HepG2 (cell line): ENCODE measurements around the gene METTL22. TPM values are rescaled to one million over a fixed set of nuclear protein-coding genes. Genes with fewer than 3 reads are reported as not detected.

ENCODE experiments used
- ATF2 ChIP-seq: sonication (generic); formaldehyde crosslinking; IDR thresholded peaks from 2 replicates; pipeline ENCODE4 v1.4.0; 2020; ENCODE audit warnings: missing genetic modification reagents
- CREBL2 ChIP-seq: sonication (generic); formaldehyde crosslinking; IDR thresholded peaks from 2 replicates; pipeline ENCODE4 v1.8.1; 2023; ENCODE audit warnings: missing genetic modification reagents, mild to moderate bottlenecking, borderline replicate concordance
- DPF2 ChIP-seq: sonication (generic); formaldehyde crosslinking; IDR thresholded peaks from 2 replicates; pipeline ENCODE4 v1.4.0; 2020; ENCODE audit warnings: mild to moderate bottlenecking, low read depth, missing genetic modification reagents, borderline replicate concordance
- GABPA ChIP-seq, 2 experiments: IDR thresholded peaks; 2 replicates each; pipeline ENCODE4 v1.6.1; 2011 to 2016; ENCODE audit warnings: low read depth in 2 of 2, low read length in 1 of 2, missing biosample characterization in 1 of 2, missing genetic modification characterization in 1 of 2
- HNRNPLL ChIP-seq: fragments of 200-400 bp; formaldehyde crosslinking; IDR thresholded peaks from 2 replicates; pipeline ENCODE4 v1.6.1; 2017; ENCODE audit warnings: mild to moderate bottlenecking, low read depth, low read length; ENCODE audit not compliant: poor library complexity, severe bottlenecking
- MTERF4 ChIP-seq: sonication (generic); formaldehyde crosslinking; IDR thresholded peaks from 2 replicates; pipeline ENCODE4 v1.8.0; 2023; ENCODE audit warnings: mild to moderate bottlenecking, missing genetic modification reagents
- NBN ChIP-seq: fragments of 450-650 bp; conservative IDR thresholded peaks from 2 replicates; pipeline ENCODE4 v1.6.1; 2017
- NKX3-1 ChIP-seq: sonication (generic); formaldehyde crosslinking; IDR thresholded peaks from 2 replicates; pipeline ENCODE4 v1.5.0; 2020; ENCODE audit warnings: missing genetic modification reagents
- NR2F2 ChIP-seq: IDR thresholded peaks from 2 replicates; pipeline ENCODE4 v1.6.1; 2012; ENCODE audit warnings: low read depth, inconsistent platforms, borderline replicate concordance
- NR2F6 ChIP-seq, 2 experiments: IDR thresholded peaks; 2 replicates each; pipeline ENCODE4 v1.6.1; 2016; ENCODE audit warnings: antibody characterized with exemption in 1 of 2, mild to moderate bottlenecking in 1 of 2
- PLRG1 ChIP-seq: fragments of 450-650 bp; conservative IDR thresholded peaks from 2 replicates; pipeline ENCODE4 v1.6.1; 2016
- ZBTB43 ChIP-seq: sonication (generic); formaldehyde crosslinking; conservative IDR thresholded peaks from 2 replicates; pipeline ENCODE4 v1.4.0; 2020; ENCODE audit warnings: missing genetic modification reagents
- ZNF232 ChIP-seq: sonication (generic); formaldehyde crosslinking; IDR thresholded peaks from 2 replicates; pipeline ENCODE4 v1.4.0; 2020; ENCODE audit warnings: missing genetic modification reagents, borderline replicate concordance
- polyA plus RNA-seq, 8 experiments: library from polyadenylated mRNA; depleted of rRNA in 3 of 8; stranded (reverse) in 7 of 8; unstranded in 1 of 8; fragments of >200 nt; fragmentation: Illumina TruSeq in 4 of 8; extraction: Trizol in 4 of 8; gene quantifications; 2 replicates each; pipeline versions ENCODE4 v1.2.1 to v1.2.3, GENCODE V29; 2011 to 2016; ENCODE audit warnings: low read depth in 4 of 8, missing spikeins in 1 of 8, mixed read lengths in 1 of 8; ENCODE audit not compliant: insufficient read depth in 1 of 8
- total RNA-seq, 5 experiments: library from RNA; depleted of rRNA; stranded (reverse); fragments of >200 nt; fragmentation: Illumina TruSeq; extraction: Trizol; gene quantifications; 2 replicates each; pipeline ENCODE4 v1.2.3, GENCODE V29; 2016; ENCODE audit warnings: low read depth in 1 of 5
- TF ChIP-seq, protein P1 (sequence below): sonication (generic); formaldehyde crosslinking; IDR thresholded peaks from 2 replicates; pipeline ENCODE4 v1.8.0; 2022; ENCODE audit warnings: missing genetic modification reagents, mild to moderate bottlenecking, moderate library complexity, borderline replicate concordance
- TF ChIP-seq, protein P2 (sequence below): IDR thresholded peaks from 2 replicates; pipeline ENCODE4 v1.6.1; 2016; ENCODE audit warnings: low read depth, control low read depth
- TF ChIP-seq, protein P3 (sequence below): sonication (generic); formaldehyde crosslinking; IDR thresholded peaks from 2 replicates; pipeline ENCODE4 v1.4.0; 2020; ENCODE audit warnings: missing genetic modification reagents

The METTL22 gene
- total and polyA plus RNA-seq, 2 of the 13 experiments (the other 11 are each of a cell fraction or from before 2014, with no cell fraction given), result 36.2 to 94.8 TPM

DNA sequence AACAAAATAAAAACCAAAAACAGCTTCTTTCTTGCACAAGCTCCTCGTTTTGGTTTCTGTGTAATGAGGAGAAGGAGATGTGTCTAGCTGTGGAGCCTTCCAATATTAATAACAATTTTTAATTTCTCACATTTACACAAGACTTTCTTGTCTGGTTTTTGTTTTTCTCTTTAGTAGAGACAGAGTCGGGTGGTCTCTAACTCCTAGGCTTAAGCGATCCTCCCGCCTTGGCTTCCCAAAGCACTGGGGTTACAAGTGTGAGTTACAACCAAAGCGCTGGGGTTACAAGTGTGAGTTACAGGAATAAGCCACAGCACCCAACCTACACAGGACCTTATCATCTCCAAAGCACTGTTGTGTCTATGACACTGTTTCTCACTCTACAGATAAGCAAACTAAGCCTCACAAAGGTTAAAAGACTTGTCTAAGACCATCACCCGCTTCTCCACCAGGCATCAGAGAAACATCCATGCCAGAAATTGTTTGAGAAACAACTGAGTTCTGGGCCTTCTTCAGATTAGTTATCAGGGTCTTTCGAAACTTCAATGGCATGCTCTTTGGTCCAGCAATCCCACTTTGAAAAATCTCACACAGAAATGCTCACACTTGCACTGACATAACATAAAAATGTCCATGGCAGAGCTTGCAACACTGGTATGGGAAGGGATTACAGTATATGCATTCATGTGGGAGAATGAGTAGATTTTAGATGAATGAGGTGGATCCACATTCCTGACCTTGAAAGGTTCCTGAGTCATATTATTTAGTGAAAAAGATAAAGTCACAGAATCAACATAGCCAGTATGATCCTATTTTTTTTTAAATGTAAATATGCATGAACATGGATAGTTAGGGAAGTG lies 56.8 kb downstream of the METTL22 start (continued):
- TF ChIP-seq ATF2 (peak; percentile 53; the same call in 1 of the 2 replicates), NBN (no peak), MTERF4 (CRISPR knock-in tag) (no peak), ZNF232 (no peak), CREBL2 (CRISPR knock-in tag) (no peak), HNRNPLL (no peak), NR2F2 (peak; percentile 67), ZBTB43 (CRISPR knock-in tag) (peak; percentile 99), GABPA (IDR thresholded peaks at IDR 0.05; ENCODE audit: low read depth, low read length) (no peak), GABPA (CRISPR knock-in tag; IDR thresholded peaks at IDR 0.05; ENCODE audit: low read depth) (no peak), NKX3-1 (CRISPR knock-in tag) (peak; percentile 88), PLRG1 (no peak), DPF2 (peak; percentile 82), NR2F6 (IDR thresholded peaks at IDR 0.05) (peak; percentile 76), NR2F6 (CRISPR knock-in tag; IDR thresholded peaks at IDR 0.05) (peak; percentile 81)
- TF ChIP-seq, protein P1, sequence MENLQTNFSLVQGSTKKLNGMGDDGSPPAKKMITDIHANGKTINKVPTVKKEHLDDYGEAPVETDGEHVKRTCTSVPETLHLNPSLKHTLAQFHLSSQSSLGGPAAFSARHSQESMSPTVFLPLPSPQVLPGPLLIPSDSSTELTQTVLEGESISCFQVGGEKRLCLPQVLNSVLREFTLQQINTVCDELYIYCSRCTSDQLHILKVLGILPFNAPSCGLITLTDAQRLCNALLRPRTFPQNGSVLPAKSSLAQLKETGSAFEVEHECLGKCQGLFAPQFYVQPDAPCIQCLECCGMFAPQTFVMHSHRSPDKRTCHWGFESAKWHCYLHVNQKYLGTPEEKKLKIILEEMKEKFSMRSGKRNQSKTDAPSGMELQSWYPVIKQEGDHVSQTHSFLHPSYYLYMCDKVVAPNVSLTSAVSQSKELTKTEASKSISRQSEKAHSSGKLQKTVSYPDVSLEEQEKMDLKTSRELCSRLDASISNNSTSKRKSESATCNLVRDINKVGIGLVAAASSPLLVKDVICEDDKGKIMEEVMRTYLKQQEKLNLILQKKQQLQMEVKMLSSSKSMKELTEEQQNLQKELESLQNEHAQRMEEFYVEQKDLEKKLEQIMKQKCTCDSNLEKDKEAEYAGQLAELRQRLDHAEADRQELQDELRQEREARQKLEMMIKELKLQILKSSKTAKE, result peak; percentile 74
- TF ChIP-seq, protein P2, sequence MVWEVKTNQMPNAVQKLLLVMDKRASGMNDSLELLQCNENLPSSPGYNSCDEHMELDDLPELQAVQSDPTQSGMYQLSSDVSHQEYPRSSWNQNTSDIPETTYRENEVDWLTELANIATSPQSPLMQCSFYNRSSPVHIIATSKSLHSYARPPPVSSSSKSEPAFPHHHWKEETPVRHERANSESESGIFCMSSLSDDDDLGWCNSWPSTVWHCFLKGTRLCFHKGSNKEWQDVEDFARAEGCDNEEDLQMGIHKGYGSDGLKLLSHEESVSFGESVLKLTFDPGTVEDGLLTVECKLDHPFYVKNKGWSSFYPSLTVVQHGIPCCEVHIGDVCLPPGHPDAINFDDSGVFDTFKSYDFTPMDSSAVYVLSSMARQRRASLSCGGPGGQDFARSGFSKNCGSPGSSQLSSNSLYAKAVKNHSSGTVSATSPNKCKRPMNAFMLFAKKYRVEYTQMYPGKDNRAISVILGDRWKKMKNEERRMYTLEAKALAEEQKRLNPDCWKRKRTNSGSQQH (CRISPR knock-in tag), result peak; percentile 59; the same call in 1 of the 2 replicates
- TF ChIP-seq, protein P3, sequence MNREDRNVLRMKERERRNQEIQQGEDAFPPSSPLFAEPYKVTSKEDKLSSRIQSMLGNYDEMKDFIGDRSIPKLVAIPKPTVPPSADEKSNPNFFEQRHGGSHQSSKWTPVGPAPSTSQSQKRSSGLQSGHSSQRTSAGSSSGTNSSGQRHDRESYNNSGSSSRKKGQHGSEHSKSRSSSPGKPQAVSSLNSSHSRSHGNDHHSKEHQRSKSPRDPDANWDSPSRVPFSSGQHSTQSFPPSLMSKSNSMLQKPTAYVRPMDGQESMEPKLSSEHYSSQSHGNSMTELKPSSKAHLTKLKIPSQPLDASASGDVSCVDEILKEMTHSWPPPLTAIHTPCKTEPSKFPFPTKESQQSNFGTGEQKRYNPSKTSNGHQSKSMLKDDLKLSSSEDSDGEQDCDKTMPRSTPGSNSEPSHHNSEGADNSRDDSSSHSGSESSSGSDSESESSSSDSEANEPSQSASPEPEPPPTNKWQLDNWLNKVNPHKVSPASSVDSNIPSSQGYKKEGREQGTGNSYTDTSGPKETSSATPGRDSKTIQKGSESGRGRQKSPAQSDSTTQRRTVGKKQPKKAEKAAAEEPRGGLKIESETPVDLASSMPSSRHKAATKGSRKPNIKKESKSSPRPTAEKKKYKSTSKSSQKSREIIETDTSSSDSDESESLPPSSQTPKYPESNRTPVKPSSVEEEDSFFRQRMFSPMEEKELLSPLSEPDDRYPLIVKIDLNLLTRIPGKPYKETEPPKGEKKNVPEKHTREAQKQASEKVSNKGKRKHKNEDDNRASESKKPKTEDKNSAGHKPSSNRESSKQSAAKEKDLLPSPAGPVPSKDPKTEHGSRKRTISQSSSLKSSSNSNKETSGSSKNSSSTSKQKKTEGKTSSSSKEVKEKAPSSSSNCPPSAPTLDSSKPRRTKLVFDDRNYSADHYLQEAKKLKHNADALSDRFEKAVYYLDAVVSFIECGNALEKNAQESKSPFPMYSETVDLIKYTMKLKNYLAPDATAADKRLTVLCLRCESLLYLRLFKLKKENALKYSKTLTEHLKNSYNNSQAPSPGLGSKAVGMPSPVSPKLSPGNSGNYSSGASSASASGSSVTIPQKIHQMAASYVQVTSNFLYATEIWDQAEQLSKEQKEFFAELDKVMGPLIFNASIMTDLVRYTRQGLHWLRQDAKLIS (CRISPR knock-in tag), result peak; percentile 75; the same call in 1 of the 2 replicates
